ENCODE results near the gene SNAPC3.

Gene SNAPC3

DNA sequence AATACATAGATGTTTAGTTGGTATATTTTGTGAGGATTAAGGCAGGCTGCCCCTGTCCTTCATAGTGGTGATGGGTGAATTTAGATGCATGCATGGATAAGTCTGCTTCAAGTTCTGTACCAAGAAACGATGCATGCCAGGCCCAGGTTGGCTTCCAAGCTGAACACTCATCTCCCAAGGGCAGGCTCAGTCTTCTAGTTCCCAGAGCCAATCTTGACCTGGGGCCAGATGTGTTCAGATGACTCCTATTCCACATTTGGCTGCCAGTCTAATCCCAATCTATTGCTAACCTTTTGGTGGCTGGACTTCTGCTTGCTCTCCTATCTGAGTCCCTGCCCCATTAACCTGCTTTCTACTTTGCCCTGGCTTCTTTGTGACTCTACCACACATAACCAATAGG, 18.5 kb upstream of the SNAPC3 start:
- ChIA-PET CTCF (interaction anchor here (0.7 to 1.8 kb wide), 3 partner anchors 12 to 106 kb away, joined by 3 to 7 read pairs (median 3); partner anchors contain the start of gene PSIP1), POLR2A (no interaction called here)
- TF ChIP-seq ZNF174 (tag by site-specific recombination; IDR thresholded peaks at IDR 0.05) (no peak), ZNF610 (tag by site-specific recombination; IDR thresholded peaks at IDR 0.05; ENCODE audit: borderline replicate concordance) (no peak), ZNF529 (tag by site-specific recombination; IDR thresholded peaks at IDR 0.05; ENCODE audit: insufficient replicate concordance) (no peak), ZNF133 (tag by site-specific recombination; IDR thresholded peaks at IDR 0.05) (no peak), ZNF404 (tag by site-specific recombination; IDR thresholded peaks at IDR 0.05) (no peak), SP2 (tag by site-specific recombination; IDR thresholded peaks at IDR 0.05) (no peak), ZNF830 (tag by site-specific recombination; IDR thresholded peaks at IDR 0.05; ENCODE audit: low read depth) (no peak), ZNF221 (tag by site-specific recombination; IDR thresholded peaks at IDR 0.05; ENCODE audit: borderline replicate concordance) (no peak), HOXA7 (CRISPR knock-in tag; IDR thresholded peaks at IDR 0.05; ENCODE audit: borderline replicate concordance) (no peak)
- Histone ChIP-seq H3K27ac (ENCODE audit: extremely low read depth, low read depth, low read length) (no peak overlapping the region), H3K4me1 (ENCODE audit: control insufficient read depth, insufficient read depth, low read length) (no peaks in the 10 kb centered on the region), H3K9me3 (ENCODE audit: control insufficient read depth, insufficient read depth, low read depth, low read length) (no peaks in the 10 kb centered on the region), H3K36me3 (ENCODE audit: control insufficient read depth in 2 of 2, insufficient read depth in 1 of 2, low read length in 2 of 2) (no peaks in the 10 kb centered on the region), H3K4me3 (ENCODE audit: low read depth, low read length) (no peak overlapping the region)

DNA sequence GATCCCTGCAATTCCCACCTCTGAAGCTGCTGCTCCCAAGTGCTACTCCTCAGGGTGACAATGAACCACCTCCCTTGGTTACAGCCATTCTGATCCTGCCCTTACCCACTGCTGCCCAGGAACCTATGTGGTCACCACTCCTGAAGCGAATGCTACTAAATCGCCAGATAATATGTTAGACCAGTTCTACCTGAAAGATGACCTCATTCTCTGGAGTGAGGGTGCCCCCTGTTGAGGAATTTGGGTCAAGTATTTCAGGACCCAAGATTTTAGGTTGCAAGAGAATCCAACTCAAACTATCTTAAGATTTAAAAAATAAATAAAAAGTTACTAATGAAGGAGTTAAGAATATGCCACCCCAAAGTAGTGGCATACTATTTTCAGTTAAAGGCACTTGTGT, 5.8 kb upstream of the SNAPC3 start:
- ChIA-PET CTCF (interaction anchor here (0.7 to 1.8 kb wide), 11 partner anchors 8 to 282 kb away, joined by 3 to 7 read pairs (median 4); no protein-coding TSS in a partner anchor), POLR2A (no interaction called here)
- no peak overlapping the region for H3K27ac ChIP-seq (ENCODE audit: extremely low read depth, low read depth, low read length)
- no peak overlapping the region for H3K4me3 ChIP-seq (ENCODE audit: low read depth, low read length)
- no peaks in the 10 kb centered on the region for H3K9me3 ChIP-seq (ENCODE audit: control insufficient read depth, insufficient read depth, low read depth, low read length)
- no peaks in the 10 kb centered on the region for H3K36me3 ChIP-seq (ENCODE audit: control insufficient read depth in 2 of 2, insufficient read depth in 1 of 2, low read length in 2 of 2)
- no peaks in the 10 kb centered on the region for H3K4me1 ChIP-seq (ENCODE audit: control insufficient read depth, insufficient read depth, low read length)
- TF ChIP-seq ZNF654 (tag by site-specific recombination; IDR thresholded peaks at IDR 0.05; ENCODE audit: low read depth): peak; percentile 44
- TF ChIP-seq, protein P1, sequence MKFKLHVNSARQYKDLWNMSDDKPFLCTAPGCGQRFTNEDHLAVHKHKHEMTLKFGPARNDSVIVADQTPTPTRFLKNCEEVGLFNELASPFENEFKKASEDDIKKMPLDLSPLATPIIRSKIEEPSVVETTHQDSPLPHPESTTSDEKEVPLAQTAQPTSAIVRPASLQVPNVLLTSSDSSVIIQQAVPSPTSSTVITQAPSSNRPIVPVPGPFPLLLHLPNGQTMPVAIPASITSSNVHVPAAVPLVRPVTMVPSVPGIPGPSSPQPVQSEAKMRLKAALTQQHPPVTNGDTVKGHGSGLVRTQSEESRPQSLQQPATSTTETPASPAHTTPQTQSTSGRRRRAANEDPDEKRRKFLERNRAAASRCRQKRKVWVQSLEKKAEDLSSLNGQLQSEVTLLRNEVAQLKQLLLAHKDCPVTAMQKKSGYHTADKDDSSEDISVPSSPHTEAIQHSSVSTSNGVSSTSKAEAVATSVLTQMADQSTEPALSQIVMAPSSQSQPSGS (tag by site-specific recombination; IDR thresholded peaks at IDR 0.05; ENCODE audit: low read depth): peak; percentile 71; the same call in 1 of the 2 replicates
- no peak for TF ChIP-seq ZNF433 (tag by site-specific recombination; IDR thresholded peaks at IDR 0.05; ENCODE audit: low read depth)
- no peak for TF ChIP-seq ZNF266 (tag by site-specific recombination; IDR thresholded peaks at IDR 0.05; ENCODE audit: low read depth)
- TF ChIP-seq, protein P2, sequence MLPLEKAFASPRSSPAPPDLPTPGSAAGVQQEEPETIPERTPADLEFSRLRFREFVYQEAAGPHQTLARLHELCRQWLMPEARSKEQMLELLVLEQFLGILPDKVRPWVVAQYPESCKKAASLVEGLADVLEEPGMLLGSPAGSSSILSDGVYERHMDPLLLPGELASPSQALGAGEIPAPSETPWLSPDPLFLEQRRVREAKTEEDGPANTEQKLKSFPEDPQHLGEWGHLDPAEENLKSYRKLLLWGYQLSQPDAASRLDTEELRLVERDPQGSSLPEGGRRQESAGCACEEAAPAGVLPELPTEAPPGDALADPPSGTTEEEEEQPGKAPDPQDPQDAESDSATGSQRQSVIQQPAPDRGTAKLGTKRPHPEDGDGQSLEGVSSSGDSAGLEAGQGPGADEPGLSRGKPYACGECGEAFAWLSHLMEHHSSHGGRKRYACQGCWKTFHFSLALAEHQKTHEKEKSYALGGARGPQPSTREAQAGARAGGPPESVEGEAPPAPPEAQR (tag by site-specific recombination; IDR thresholded peaks at IDR 0.05): no peak
- TF ChIP-seq ZNF335 (tag by site-specific recombination; conservative IDR thresholded peaks at IDR 0.05): no peak
- TF ChIP-seq ZNF514 (tag by site-specific recombination; IDR thresholded peaks at IDR 0.05): no peak
- TF ChIP-seq ZNF354C (tag by site-specific recombination; IDR thresholded peaks at IDR 0.05; ENCODE audit: borderline replicate concordance, low read depth): no peak
- TF ChIP-seq BCL11A (tag by site-specific recombination; IDR thresholded peaks at IDR 0.05; ENCODE audit: low read depth): no peak

DNA sequence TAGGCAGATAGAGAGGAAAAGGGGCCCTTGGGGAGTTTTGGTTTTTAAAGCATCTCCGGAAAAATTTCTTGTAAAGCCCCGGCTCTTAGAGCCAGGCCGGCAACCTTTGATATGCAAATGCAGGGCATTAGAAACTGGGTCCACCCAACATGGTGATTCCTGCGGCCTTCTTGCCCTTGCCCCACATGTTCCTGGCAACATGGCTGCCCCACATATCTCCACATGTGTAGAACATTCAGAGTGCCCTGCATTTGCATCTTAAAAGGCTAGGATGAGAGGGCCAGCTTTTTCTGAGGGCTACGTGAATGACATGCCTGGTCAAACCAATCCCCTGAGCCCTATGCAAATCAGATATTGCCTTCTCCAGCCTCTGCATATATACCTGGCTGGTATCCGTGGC, 5.0 kb upstream of the SNAPC3 start:
- Histone ChIP-seq H3K4me1 (ENCODE audit: control insufficient read depth, insufficient read depth, low read length) (no peaks in the 10 kb centered on the region), H3K27ac (ENCODE audit: extremely low read depth, low read depth, low read length) (no peak overlapping the region), H3K36me3 (ENCODE audit: control insufficient read depth in 2 of 2, insufficient read depth in 1 of 2, low read length in 2 of 2) (no peaks in the 10 kb centered on the region), H3K4me3 (ENCODE audit: low read depth, low read length) (no peak overlapping the region), H3K9me3 (ENCODE audit: control insufficient read depth, insufficient read depth, low read depth, low read length) (no peaks in the 10 kb centered on the region)
- POLR2A ChIA-PET: no interaction called here
- CTCF ChIA-PET: interaction anchor here (0.7 to 1.4 kb wide), 2 partner anchors 15 to 219 kb away, joined by 3 read pairs; no protein-coding TSS in a partner anchor
- no peak for TF ChIP-seq ZNF433 (tag by site-specific recombination; IDR thresholded peaks at IDR 0.05; ENCODE audit: low read depth)
- TF ChIP-seq, protein P3, sequence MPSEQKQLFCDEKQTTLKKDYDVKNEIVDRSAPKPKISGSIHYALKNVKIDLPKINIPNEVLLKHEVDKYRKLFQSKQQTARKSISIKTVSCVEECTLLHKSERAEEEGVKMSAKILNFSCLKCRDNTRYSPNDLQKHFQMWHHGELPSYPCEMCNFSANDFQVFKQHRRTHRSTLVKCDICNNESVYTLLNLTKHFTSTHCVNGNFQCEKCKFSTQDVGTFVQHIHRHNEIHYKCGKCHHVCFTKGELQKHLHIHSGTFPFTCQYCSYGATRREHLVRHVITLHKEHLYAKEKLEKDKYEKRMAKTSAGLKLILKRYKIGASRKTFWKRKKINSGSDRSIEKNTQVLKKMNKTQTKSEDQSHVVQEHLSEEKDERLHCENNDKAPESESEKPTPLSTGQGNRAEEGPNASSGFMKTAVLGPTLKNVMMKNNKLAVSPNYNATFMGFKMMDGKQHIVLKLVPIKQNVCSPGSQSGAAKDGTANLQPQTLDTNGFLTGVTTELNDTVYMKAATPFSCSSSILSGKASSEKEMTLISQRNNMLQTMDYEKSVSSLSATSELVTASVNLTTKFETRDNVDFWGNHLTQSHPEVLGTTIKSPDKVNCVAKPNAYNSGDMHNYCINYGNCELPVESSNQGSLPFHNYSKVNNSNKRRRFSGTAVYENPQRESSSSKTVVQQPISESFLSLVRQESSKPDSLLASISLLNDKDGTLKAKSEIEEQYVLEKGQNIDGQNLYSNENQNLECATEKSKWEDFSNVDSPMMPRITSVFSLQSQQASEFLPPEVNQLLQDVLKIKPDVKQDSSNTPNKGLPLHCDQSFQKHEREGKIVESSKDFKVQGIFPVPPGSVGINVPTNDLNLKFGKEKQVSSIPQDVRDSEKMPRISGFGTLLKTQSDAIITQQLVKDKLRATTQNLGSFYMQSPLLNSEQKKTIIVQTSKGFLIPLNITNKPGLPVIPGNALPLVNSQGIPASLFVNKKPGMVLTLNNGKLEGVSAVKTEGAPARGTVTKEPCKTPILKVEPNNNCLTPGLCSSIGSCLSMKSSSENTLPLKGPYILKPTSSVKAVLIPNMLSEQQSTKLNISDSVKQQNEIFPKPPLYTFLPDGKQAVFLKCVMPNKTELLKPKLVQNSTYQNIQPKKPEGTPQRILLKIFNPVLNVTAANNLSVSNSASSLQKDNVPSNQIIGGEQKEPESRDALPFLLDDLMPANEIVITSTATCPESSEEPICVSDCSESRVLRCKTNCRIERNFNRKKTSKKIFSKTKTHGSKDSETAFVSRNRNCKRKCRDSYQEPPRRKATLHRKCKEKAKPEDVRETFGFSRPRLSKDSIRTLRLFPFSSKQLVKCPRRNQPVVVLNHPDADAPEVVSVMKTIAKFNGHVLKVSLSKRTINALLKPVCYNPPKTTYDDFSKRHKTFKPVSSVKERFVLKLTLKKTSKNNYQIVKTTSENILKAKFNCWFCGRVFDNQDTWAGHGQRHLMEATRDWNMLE (tag by site-specific recombination; conservative IDR thresholded peaks at IDR 0.05; ENCODE audit: low read depth): no peak
- no peak for TF ChIP-seq ZNF768 (tag by site-specific recombination; IDR thresholded peaks at IDR 0.05)
- no peak for TF ChIP-seq ZNF366 (tag by site-specific recombination; conservative IDR thresholded peaks at IDR 0.05)
- TF ChIP-seq ZXDB (tag by site-specific recombination; IDR thresholded peaks at IDR 0.05): no peak
- TF ChIP-seq OVOL3 (tag by site-specific recombination; IDR thresholded peaks at IDR 0.05): no peak
- TF ChIP-seq ZNF623 (tag by site-specific recombination; IDR thresholded peaks at IDR 0.05): no peak
